ENCODE measurements around the gene LCLAT1.

The LCLAT1 gene

DNA sequence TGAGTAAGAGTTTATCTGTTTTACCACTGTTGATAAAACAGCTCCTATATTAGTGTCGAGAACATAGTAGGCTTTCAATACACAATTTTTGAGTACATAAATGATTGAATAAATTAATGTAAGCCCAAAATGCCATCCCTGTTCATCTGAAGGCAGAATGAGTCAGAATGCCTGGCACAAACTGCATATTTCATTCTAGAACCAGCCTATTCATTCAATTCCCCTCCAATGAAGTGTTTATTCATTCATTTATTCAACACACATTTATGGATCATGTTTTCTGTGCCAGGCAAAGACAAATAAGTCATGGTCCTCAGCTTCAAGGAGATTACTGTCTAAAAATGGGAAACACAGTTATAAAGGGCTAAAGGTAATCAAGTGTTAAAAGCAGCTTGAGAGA lies 22.8 kb upstream of the LCLAT1 start:
- no peak for DNase-seq

DNA sequence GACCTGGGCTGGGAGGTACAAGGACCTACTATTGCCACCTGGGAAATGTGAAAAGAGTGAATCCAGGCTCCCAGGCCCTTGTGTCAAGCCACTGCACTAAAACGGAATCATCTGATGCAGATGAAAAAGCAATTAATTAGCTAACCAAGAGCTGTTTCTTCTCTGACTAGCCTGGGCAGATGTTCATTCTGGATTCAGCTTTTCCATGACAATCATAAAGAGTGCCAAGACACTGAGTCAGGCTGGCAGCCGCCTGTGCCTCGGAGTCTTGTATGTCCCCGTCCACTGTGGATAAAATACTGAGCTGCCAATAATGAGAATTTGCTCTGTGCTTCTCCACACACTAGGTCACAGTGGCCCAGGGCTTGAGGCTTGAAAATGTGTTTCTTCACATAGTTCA lies 21.7 kb upstream of the LCLAT1 start:
- no peak for DNase-seq

DNA sequence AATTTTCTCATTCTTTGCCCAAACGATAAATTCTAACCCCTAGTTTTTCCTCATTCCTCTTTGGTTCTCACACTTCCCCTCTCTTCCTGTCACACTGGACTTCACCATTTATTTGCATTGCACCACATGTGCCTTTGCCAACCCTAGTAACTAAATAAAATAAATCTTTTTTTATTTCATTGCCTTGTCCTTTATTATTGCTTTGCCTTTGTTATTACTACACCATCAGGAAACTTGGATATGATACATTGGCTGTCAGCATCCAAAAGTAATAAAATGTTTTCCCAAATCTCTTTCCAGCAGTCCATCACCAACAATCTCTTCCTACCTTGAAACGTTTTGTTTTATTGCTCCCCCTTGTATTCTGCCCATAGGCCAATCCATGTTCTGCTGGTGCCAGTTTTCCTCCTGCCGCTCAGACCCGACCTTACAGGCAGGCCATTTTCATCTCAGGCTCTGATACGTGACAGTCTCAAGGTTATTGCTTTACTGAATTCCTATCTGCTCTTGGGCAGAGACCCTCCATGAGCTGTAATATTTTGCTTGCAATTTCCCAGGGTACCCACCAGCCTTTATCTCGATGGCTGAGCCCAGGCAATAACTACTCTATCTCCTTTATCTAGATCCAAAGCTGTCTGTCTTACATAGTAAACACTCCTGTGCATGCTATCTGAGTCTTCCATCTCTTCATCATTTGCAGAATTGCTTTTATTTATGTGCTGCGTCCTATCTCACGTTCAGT lies 19.3 kb upstream of the LCLAT1 start:
- DNase-seq, result no peak

DNA sequence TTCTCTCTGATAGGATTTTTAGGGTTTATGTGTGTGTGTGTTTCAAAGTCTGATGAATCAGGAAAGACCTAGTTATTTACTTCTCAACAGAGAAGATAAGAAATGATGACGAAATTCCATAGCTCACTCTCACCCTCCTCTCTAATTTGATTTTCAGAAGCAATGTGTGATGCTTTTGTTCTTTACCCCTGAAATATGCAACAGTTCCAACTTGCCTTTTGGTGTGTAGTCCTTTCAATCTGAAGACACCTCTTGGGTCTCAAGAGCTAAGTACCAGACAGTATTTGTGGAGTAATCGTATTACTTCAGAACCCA lies 18.7 kb upstream of the LCLAT1 start:
- no peak for DNase-seq

DNA sequence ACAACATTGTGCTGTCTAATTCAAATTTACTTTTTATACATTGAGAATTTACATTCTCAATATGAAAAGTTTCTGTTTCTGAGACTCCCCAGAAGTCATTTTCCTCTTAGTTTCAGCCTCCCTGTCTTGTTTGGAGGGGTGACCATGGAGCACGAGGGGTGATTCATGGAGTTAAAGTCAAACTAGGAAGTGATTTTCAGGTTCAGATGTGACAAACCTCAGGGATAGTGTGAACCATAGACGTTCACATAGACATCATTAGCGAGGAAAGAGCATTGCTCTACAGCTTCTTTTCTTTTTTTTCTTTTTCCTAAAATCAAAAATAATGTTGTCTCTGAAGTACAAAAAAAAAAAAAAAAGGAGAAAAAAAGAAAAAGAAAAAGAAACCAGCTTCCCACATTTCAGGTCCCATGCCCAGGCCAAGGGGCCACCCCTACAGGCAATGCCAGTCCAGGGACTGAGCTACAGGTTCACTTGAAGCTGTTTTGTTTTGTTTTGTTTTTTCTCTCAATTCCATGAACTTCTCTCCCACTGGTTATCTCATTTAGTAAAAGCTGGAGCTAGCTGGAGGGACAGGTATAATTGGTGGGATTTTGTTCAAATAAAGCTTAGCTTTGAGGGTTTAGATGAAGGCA lies 18.1 kb upstream of the LCLAT1 start:
- DNase-seq, result no peak

DNA sequence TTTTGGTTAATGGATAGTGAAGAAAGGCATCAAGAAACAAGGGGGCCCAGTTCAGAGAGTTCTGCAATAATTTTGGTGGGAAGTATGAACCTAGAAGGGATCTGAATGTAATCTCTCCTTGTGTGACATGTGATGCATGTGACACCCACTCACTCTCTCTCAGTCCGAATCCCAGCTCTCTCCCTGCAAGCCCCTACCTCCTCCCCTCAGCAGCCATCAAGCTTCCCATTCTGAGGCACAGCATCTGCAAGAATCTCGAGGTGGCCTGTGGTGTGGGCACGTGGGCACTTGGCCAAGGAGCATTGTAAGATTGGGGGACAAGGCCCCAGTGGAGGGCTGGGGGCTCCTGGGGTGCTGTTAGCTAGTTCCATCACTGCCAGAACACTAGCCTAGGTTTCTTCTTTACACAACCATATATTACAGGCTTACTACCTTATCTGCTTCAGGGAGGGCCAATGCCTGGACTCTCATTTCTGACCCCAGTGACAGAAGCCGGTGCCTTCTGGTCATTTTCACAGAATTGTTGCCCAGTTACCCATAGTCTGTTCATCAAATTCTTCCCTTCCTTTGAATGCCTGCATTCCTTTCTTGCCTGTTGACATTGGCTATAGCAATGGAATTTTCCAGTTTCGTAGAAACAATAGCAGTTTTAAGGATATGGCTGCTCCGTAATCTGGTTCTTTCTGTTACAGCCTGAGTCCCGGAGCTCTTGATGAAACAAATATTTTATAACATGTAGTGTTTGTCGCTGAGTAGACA lies 13.3 kb upstream of the LCLAT1 start:
- DNase-seq, result no peak

DNA sequence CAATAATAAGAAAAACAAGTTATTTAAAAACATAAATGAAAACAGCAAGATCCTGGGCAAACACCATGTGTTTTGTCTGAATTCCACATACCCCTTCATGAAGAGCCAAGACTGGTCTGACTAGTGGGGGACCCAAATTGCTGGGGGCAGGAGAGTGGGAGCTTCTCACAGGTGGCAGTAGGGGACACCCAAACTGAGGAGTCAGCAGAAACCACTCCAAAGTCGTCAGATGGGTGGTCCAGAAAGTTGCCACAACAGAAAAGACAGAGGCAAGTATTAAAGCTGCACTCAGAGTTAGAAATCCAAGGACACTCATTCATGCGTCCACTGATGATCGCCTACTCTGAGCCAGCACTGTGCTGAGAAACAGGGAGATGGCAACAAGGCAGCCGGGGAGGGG lies 12.3 kb upstream of the LCLAT1 start:
- no peak for DNase-seq

DNA sequence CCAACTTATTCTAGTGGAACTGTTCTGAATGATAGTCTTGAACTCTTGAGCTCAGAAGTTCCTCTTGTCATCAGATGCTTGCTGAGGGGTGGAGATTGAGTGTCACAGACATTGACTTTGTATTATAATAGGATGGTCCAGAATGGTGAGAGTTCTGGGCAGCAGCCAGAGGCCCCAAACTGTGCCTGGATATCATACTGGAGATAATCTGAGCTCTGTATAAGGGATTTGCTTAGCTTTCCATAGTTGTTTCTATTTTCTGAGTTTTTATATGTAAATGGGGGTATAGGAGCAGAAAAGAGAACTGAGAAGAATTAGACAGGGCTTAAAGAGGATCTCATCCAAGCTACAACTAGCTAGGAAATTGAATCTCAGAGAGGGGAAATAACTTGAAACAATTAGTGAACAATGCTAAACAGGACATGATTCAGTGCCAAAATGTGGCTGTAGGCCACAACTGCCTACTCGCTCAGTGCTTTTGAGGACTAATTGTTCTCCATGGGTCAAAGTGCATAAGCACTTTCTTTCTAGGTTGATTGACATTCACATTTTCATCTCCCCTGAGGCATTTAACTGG lies 10.1 kb upstream of the LCLAT1 start:
- no peak for DNase-seq

DNA sequence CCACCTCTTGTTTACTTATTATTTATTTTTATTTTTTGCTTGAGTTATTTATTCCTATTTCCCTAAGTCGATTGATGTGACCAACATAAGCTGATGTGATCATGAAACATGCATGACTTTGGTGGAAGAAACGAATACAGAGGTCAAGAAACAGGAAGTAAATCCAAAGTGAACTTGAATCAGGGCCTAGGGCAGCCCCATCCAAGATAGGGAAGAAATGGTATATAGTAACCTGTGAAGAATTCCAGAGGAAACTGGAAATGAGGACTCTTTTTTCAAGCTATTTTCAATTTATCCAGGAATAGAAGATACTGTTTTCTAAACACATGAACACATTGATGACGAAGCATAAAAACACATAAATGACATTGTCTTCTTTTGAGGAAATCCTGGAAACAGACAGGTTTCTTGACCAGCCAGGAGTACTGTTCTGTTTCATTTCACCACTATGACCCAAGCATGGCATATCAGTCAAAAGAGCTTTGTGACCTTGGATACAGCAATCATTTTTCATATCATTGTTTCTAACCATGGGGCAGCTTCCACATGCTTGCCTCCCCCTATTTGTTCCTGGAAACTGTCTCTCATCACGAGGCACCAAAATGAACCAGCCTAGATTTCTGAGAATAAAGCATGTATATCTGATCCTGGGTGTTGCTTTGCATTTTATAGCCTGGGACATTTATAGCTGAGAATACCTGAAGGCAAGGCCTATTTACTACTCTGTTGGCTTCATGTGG lies 9.1 kb upstream of the LCLAT1 start:
- no peak for DNase-seq

DNA sequence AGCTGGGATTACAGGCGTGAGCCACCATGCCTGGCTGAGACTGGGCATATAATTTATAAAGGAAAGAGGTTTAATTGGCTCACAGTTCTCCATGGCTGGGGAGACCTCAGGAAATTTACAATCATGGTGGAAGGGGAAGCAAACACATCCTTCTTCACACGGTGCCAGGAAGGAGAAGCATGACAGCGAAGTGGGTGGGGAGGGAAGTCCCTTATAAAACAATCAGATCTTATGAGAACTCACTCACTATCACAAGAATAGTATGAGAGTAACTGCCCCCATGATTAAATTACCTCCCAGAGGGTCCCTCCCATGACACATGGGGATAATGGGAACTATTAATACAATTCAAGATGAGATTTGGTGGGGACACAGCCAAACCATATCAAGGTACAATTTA lies 7.8 kb upstream of the LCLAT1 start:
- no peak for DNase-seq

DNA sequence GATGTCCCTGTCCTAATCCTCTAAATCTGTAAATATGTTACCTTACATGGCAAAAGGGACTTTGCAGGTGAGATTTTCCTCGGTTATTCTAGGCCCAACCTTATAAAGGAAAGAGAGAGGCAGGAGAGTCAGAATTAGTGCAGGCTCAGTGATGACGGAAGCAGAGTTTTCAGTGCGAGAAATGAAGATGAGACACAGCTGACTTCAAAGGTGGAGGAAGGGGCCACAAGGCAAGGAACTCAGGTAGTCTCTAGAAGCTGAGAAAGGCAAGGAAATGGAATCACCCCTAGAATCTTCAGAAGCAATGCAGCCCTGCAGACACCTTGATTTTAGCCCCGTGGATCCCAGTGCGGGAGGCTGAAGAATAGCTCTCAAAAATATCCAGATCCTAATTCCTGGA lies 7.2 kb upstream of the LCLAT1 start:
- DNase-seq, result no peak

DNA sequence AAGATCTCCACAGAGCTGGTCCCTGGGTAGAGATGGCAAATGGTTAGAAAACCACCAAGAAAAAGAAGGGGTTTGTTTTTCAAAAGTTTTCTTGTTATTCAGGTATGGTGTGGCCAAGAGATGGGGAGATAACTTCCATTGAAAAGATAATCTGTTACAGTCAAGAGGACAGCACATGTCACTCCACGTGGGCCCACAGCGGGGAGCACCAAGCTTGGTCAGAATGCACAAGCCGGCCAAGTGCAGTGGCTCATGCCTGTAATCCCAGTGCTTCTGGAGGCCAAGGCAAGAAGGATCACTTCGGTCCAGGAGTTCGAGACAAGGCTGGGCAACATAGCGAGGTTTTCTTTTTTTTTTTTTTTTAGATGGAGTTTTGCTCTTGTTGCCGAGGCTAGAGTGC lies 6.0 kb upstream of the LCLAT1 start:
- DNase-seq, result no peak

DNA sequence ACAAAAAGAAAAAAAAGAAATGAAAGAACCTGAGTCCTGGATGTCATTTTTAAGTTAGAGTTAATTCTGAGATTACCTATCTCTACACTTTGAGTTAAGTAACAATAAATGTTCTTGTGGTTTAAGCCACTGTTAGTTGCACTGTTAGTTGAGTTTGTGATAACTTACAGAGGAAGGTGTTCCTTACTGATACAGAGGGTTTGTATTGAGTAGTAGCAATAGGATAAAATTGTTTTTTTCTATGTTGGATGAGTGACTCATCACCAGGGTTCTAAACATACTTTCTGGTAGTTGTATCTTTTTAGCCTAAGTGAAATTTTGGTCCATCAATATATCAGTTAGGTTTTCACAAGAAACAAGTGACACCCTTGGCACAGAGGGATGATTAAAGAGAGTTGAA lies 4.0 kb upstream of the LCLAT1 start:
- DNase-seq, result no peak

DNA sequence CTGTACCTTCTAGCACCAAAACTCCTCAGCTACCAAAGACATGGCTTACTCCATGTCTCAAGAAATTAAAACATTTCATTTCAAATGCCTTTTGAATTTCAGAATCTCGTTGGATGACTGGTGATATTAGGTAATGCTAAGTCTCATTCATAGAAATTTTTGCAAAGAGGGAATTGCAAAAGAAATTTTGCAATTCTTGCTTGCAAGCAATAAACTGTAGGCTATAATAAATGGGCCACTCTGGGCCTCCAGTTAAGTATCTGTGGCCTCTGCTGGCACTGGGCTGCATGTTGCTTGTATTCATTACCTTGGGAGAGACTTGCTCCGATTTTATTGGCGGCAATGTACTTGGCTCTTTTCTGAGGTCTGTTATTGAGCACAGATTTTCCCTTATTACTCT lies 2.8 kb upstream of the LCLAT1 start:
- DNase-seq, result no peak

DNA sequence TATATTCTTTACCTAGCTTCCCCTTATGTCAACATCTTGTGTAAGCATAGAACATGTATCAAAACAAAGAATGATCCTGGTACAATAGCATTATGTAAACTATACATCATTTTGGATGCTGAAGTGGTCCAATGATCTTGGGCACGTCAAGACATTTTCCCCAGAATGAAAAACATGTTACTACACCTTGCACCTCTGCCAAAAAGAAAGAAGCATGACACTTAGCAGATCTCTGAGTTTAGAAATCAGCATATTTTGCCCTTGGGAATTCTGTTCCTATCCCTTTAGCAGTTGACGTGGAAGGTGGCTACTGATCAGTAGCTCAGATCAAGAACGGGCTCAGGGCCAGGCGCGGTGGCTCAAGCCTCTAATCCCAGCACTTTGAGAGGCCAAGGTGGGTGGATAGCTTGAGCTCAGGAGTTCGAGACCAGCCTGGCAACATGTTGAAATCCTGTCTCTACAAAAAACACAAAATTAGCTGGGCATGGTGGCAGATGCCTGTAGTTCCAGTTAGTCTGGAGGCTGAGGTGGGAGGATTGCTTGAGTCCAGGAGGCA lies 1.7 kb upstream of the LCLAT1 start:
- no peak for DNase-seq

DNA sequence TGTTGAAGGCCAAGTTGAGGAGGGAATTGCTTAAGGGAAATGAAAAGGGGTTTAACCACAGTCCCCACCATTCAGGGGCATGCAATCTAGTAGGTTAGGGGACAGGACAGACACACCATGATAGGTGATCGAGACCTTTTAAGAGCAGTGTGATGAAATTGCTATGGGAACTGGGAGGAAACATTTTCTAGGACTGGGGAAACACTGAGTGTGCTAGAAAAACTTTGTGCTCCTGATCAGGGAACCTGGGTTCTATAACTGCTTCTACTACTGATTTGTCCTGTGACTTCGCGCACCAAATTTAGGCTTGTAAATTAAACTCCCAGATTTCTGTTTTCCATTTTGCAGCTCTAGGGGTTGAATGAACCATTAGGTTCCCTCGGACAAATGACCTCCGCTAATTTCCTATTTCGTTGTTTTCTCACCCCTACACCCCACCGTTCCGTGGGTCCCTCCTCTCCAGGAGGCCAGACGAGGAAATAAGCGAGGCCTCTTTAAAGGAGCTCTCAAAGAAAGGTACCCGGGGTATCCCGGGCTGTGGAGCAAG lies 371 bp upstream of the LCLAT1 start:
- DNase-seq, result no peak

DNA sequence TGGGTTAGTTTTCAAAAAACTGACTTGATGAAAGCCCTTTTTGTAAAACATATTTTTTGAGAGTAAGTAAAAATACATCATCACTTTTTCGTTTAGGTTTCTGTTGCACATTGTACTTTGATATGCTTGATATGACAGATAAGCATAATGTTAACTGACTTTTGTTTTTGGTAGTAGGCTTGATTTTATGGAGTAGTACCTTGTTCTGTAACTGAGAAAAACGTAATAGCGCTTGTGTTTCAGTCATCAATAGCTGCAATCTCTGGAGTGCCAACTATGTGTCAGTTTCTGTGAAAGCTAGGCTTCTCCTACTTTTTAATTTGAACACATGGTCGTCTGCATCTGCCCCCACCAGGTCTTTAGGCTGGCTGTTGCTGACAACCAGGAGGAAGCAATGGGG lies 1.3 kb downstream of the LCLAT1 start:
- no peak for DNase-seq

DNA sequence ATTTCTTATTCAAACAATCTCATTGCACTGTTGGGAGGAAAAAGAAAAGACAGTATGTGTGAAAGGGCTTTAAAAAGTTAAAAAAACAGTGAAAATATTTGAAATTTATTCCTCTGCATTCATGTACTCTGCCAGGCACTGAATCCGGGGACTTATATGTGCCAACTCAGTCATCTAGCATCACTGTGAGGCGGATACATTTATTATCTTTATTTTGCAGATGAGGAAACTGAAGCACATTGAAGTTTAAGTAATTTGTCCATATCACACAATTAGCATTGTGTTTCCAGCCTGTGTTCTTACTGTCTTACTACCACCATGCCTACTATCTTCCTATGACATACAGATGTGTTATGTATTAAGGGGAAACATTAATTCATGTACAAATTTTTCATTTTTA lies 1.8 kb downstream of the LCLAT1 start:
- DNase-seq, result no peak

DNA sequence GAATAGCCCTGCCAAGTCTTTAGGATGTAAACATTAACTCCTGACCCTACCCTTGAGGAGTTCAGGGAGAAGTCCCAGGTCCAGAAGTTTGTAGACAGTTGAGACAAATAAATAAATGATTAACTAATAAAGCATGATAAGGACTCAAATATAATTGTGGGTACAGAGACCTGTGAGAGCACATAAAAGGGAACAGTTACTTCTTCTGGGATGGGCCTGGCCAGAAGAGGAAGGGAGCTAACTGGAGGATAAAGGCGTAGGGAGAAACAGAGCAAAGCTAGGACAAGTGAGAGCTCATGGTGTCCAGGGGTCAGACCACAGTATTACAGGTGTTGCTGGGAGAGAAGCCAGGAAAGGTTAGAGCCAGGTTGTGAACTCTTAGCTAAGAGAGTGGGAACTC lies 3.0 kb downstream of the LCLAT1 start:
- no peak for DNase-seq

DNA sequence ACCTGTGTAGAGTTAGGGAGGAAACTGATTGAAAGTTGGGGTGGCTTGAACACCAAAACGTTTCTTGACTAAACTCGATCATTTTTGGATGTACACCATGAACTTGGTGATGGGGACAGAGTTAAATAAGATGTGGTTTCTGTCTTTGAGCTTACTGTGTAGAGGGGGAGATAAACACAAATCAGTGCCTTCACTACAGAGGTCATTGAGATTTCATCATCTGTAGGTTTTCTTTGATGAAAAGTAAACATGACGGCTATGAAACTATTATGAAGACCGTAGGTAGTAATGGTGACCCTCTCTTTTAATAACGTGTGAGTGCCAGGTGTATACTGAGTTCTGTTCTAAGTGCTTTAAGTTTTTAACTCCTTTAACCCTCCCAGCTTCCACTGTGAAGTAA lies 6.5 kb downstream of the LCLAT1 start:
- DNase-seq, result no peak

DNA sequence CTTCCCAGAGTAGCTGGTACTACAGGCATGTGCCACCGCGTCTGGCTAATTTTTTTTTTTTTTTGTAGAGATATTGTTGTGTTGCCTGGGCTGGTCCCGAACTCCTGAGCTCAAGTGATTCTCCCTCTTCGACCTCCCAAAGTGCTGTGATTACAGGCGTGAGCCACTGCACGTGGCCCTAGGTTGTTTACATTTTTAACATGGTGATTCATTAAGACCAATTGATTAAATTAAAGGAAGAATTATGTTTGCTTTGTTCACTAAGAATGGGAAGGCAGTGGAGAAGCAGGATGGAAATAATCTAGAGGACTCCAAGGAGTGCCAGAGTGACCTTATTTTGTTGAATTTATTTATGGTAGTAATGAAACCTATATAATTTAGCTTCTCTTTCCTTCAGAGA lies 7.5 kb downstream of the LCLAT1 start:
- no peak for DNase-seq

DNA sequence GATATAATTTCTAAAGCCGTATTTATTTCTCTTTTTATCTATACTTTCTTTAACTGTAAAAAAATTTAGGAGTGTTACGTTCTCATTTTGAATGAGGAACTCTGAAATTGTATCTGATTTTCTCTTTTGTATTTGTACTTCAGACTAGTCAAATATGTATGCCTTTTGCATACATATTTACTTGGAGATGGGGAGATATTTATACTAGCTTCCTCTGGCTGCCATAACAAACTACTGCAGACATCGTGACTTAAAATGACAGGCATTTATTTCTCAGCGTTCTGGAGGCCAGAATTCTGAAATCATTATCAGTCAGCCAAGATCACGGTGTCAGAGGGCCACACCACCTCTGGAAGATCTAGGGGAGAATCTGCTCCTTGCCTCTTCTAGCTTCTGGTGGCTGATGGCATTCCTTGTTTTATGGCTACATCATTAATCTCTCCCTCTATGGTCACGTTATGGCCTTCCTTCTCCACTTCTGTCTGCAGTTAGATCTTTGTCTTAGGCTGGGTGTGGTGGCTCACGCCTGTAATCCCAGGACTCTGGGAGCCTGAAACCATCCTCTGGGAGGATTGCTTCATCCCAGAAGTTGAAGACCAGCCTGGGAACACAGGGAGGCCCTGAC lies 8.2 kb downstream of the LCLAT1 start:
- DNase-seq, result no peak
